Measurements from ENCODE around the gene RPS6KA1. TPM values are rescaled to one million over a fixed set of nuclear protein-coding genes. Genes with fewer than 3 reads are reported as not detected.

Gene RPS6KA1
- total RNA-seq, 2 experiments from 2014 or later: 170 to 175 TPM

DNA sequence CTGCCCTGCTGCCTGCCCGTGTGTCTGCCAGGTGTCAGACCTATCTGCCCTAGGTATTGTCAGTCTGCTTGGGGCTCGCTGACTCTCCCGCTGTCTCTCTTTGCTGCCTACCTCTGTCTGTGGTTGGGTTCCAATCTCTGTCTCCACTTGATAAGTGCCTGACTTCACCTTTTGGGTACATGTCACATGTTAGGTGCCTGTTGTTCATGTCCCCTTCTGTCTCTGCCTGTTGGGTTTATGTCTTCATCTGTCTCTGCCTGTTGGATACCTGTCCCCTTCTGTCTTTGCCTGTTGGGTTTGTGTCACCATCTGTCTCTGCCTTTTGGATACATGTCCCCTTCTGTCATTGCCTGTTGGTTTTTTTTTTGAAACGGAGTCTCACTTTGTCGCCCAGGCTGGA lies 14.6 kb downstream of the RPS6KA1 start:
- CTCF ChIA-PET: no interaction called here
- no peaks in the 10 kb centered on the region for H3K27me3 Mint-ChIP-seq
- no peaks in the 10 kb centered on the region for H3K9me3 Mint-ChIP-seq
- peak overlapping the region; percentile 12 for H3K4me3 Mint-ChIP-seq
- peaks cover 47% of the 10 kb centered on the region for H3K36me3 Mint-ChIP-seq (ENCODE audit: low read depth)
- POLR2A ChIA-PET: interaction anchor here (1.0 to 1.3 kb wide), 3 partner anchors 12 to 44 kb away, joined by 3 read pairs; partner anchors contain the start of gene RPS6KA1
- peak overlapping the region; percentile 96 for H3K27ac Mint-ChIP-seq
- peaks cover 93% of the 10 kb centered on the region for H3K4me1 Mint-ChIP-seq
- no peak for DNase-seq

DNA sequence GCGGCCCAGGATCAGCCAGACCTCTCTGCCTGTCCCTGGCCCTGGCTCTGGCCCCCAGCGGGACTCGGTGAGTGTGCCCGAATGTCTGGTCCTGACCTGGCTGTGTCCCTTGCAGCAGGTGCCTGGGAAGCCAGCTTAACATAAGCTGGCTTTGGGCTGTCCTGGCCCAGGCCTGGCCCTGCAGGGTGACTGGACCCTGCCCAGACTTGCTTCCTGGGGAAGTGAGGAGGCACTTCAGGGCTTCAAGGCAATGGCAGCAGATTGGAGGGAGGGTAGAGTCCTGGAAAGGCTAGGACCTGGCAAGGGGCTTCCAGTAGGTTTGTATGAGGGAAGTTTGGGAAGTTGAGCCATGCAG lies 16.4 kb downstream of the RPS6KA1 start:
- ChIA-PET POLR2A (interaction anchor here (1.0 to 6.5 kb wide), 4 partner anchors 10 to 319 kb away, joined by 4 to 38 read pairs (median 6); partner anchors contain the start of gene RPS6KA1), CTCF (interaction anchor here (1.0 to 4.0 kb wide), 3 partner anchors 8 to 46 kb away, joined by 3 to 29 read pairs (median 7); no protein-coding TSS in a partner anchor)
- DNase-seq: no peak
- Mint-ChIP-seq H3K9me3 (no peaks in the 10 kb centered on the region), H3K4me1 (peaks cover 78% of the 10 kb centered on the region), H3K36me3 (ENCODE audit: low read depth) (peaks cover 46% of the 10 kb centered on the region), H3K27ac (peak overlapping the region; percentile 89), H3K4me3 (peak overlapping the region; percentile 92), H3K27me3 (no peaks in the 10 kb centered on the region)

DNA sequence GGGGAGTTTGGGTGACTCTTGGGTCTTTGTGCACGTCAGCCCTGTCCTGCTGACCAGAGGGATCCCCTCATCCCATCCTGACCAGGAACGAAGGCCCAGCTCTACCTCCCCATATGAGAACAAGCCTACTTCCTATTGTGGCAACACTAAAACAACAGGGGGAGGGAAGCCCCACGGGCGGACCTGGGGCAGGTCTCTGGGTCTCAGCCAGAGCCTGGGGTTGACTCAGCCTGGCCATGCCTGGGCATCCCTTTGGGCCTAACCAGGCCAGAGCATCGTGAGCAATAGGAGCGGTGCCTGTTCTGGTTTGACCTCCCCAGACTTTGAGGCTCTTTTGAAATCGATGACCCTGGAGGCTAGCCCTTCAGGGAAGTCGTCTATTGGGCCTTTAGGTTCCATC lies 16.8 kb downstream of the RPS6KA1 start:
- Mint-ChIP-seq H3K27me3 (no peaks in the 10 kb centered on the region), H3K4me3 (peak overlapping the region; percentile 92), H3K36me3 (ENCODE audit: low read depth) (peaks cover 50% of the 10 kb centered on the region), H3K9me3 (no peaks in the 10 kb centered on the region), H3K4me1 (peaks cover 78% of the 10 kb centered on the region), H3K27ac (peak overlapping the region; percentile 89)
- POLR2A ChIA-PET: interaction anchor here (0.9 to 6.5 kb wide), 6 partner anchors 9 to 319 kb away, joined by 4 to 38 read pairs (median 6); partner anchors contain the start of gene RPS6KA1
- DNase-seq: no peak
- CTCF ChIA-PET: interaction anchor here (1.6 to 4.0 kb wide), 2 partner anchors 8 to 46 kb away, joined by 7 to 29 read pairs; no protein-coding TSS in a partner anchor

DNA sequence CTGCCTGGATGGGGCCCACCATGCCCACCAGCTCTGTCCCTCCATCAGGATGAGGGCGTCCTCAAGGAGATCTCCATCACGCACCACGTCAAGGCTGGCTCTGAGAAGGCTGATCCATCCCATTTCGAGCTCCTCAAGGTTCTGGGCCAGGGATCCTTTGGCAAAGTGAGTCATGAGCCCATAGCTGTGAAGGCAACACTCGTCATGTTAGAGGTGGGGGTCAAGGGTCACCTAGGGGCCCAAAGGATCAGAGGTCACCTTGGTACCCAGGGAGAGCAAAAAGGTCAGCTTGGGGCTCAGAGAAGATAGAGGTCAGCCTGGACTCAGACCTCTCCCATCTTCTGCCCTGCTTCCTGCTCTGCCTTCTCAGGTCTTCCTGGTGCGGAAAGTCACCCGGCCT lies 17.3 kb downstream of the RPS6KA1 start:
- DNase-seq: no peak
- Mint-ChIP-seq H3K36me3 (ENCODE audit: low read depth) (peaks cover 55% of the 10 kb centered on the region), H3K9me3 (no peaks in the 10 kb centered on the region), H3K4me3 (peak overlapping the region; percentile 92), H3K27me3 (no peaks in the 10 kb centered on the region), H3K27ac (peak overlapping the region; percentile 89), H3K4me1 (peaks cover 76% of the 10 kb centered on the region)
- POLR2A ChIA-PET: interaction anchor here (0.9 to 6.5 kb wide), 5 partner anchors 9 to 318 kb away, joined by 4 to 38 read pairs (median 7); partner anchors contain the start of gene RPS6KA1
- CTCF ChIA-PET: interaction anchor here (0.5 to 4.0 kb wide), 3 partner anchors 9 to 47 kb away, joined by 3 to 29 read pairs (median 7); no protein-coding TSS in a partner anchor

GRCh38 chr1:26548841-26549240 lies 19.3 kb downstream of the RPS6KA1 start:
- DNase-seq: no peak
- peaks cover 67% of the 10 kb centered on the region for H3K36me3 Mint-ChIP-seq (ENCODE audit: low read depth)
- H3K27ac Mint-ChIP-seq: no peak overlapping the region
- ChIA-PET CTCF (interaction anchor here (0.8 to 4.0 kb wide), 2 partner anchors 11 to 151 kb away, joined by 3 to 29 read pairs; no protein-coding TSS in a partner anchor), POLR2A (interaction anchor here (6.5 kb wide), 1 partner anchor 48 kb away, joined by 38 read pairs; no protein-coding TSS in a partner anchor)
- no peak overlapping the region for H3K4me3 Mint-ChIP-seq
- H3K27me3 Mint-ChIP-seq: no peaks in the 10 kb centered on the region
- no peaks in the 10 kb centered on the region for H3K9me3 Mint-ChIP-seq
- peaks cover 70% of the 10 kb centered on the region for H3K4me1 Mint-ChIP-seq

DNA sequence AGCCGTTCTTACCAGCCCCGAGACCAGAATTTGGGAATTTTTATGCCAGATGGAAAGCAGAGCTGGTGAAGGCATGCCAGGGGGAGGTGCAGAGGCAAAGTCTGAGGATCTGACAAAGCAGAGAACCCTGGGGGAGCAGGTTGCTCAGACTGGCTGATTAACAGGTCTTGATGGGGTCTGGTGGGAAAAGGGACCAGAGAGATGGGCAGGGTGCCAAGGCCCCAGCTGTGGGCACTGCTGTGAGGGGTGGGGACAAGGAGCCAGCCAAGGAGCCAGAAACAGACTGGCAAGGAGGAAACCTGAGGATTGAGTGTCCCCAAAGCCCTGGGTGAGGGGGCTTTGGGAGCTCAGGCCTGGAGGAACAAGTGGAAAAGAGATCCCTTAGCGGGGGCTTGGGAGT lies 21.4 kb downstream of the RPS6KA1 start:
- ChIA-PET POLR2A (interaction anchor here (1.0 to 6.5 kb wide), 4 partner anchors 9 to 50 kb away, joined by 3 to 38 read pairs (median 6); no protein-coding TSS in a partner anchor), CTCF (interaction anchor here (1.0 to 3.7 kb wide), 3 partner anchors 10 to 51 kb away, joined by 3 to 26 read pairs (median 9); no protein-coding TSS in a partner anchor)
- H3K36me3 Mint-ChIP-seq (ENCODE audit: low read depth): peaks cover 72% of the 10 kb centered on the region
- H3K4me1 Mint-ChIP-seq: peaks cover 65% of the 10 kb centered on the region
- no peaks in the 10 kb centered on the region for H3K9me3 Mint-ChIP-seq
- peak overlapping the region; percentile 49 for H3K27ac Mint-ChIP-seq
- H3K27me3 Mint-ChIP-seq: no peaks in the 10 kb centered on the region
- H3K4me3 Mint-ChIP-seq: no peak overlapping the region
- DNase-seq: no peak

- DNase-seq: no peak
- peaks cover 69% of the 10 kb centered on the region for H3K36me3 Mint-ChIP-seq (ENCODE audit: low read depth)
- ChIA-PET POLR2A (interaction anchor here (1.4 to 2.4 kb wide), 5 partner anchors 11 to 52 kb away, joined by 3 to 13 read pairs (median 3); no protein-coding TSS in a partner anchor), CTCF (interaction anchor here (0.7 to 3.7 kb wide), 4 partner anchors 11 to 133 kb away, joined by 4 to 26 read pairs (median 12); no protein-coding TSS in a partner anchor)
- H3K9me3 Mint-ChIP-seq: no peaks in the 10 kb centered on the region
- H3K27me3 Mint-ChIP-seq: no peaks in the 10 kb centered on the region
- H3K27ac Mint-ChIP-seq: peak overlapping the region; percentile 22
- H3K4me1 Mint-ChIP-seq: peaks cover 56% of the 10 kb centered on the region
- no peak overlapping the region for H3K4me3 Mint-ChIP-seq
Measured at GRCh38 chr1:26552720-26553119, 23.2 kb downstream of the RPS6KA1 start.

GRCh38 chr1:26553942-26554682 lies 24.6 kb downstream of the RPS6KA1 start:
- Mint-ChIP-seq H3K4me1 (peaks cover 47% of the 10 kb centered on the region), H3K4me3 (no peak overlapping the region), H3K27ac (peak overlapping the region; percentile 66), H3K27me3 (no peaks in the 10 kb centered on the region), H3K9me3 (no peaks in the 10 kb centered on the region), H3K36me3 (ENCODE audit: low read depth) (peaks cover 70% of the 10 kb centered on the region)
- peak; percentile 51 for DNase-seq
- POLR2A ChIA-PET: interaction anchor here (0.7 to 2.4 kb wide), 9 partner anchors 11 to 139 kb away, joined by 3 to 13 read pairs (median 3); partner anchors contain the start of gene HMGN2
- CTCF ChIA-PET: interaction anchor here (0.6 to 3.7 kb wide), 5 partner anchors 12 to 251 kb away, joined by 3 to 26 read pairs (median 9); no protein-coding TSS in a partner anchor

DNA sequence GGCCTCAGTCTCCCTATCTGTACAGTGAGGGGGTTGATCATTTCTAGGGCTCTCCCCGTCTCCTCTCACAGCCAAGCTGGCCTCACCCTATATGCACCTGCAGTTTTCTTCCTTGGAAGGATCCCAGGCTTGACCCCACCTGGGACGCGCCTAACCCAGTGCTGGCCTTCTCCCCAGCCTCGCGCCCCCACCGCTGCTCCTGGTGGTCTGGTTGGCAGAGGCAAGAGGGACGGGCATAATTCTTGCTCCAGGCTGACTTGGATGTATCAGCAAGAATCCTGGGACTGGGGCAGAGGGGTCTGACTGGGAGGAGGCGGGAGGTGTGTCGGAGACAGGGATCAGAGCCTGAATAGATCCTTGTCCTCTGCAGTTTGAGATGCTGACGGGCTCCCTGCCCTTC lies 25.2 kb downstream of the RPS6KA1 start:
- no peak overlapping the region for H3K4me3 Mint-ChIP-seq
- H3K36me3 Mint-ChIP-seq (ENCODE audit: low read depth): peaks cover 74% of the 10 kb centered on the region
- no peak overlapping the region for H3K27ac Mint-ChIP-seq
- peaks cover 47% of the 10 kb centered on the region for H3K4me1 Mint-ChIP-seq
- DNase-seq: no peak
- ChIA-PET POLR2A (interaction anchor here (1.4 to 1.8 kb wide), 3 partner anchors 9 to 55 kb away, joined by 4 to 7 read pairs (median 6); no protein-coding TSS in a partner anchor), CTCF (interaction anchor here (3.6 kb wide), 1 partner anchor 54 kb away, joined by 15 read pairs; no protein-coding TSS in a partner anchor)
- H3K9me3 Mint-ChIP-seq: no peaks in the 10 kb centered on the region
- H3K27me3 Mint-ChIP-seq: no peaks in the 10 kb centered on the region

GRCh38 chr1:26555550-26555981 lies 26.0 kb downstream of the RPS6KA1 start:
- CTCF ChIA-PET: interaction anchor here (0.9 to 3.6 kb wide), 3 partner anchors 18 to 55 kb away, joined by 3 to 15 read pairs (median 3); no protein-coding TSS in a partner anchor
- Mint-ChIP-seq H3K36me3 (ENCODE audit: low read depth) (peaks cover 80% of the 10 kb centered on the region), H3K4me3 (no peak overlapping the region), H3K27ac (no peak overlapping the region), H3K27me3 (no peaks in the 10 kb centered on the region), H3K4me1 (peaks cover 47% of the 10 kb centered on the region), H3K9me3 (no peaks in the 10 kb centered on the region)
- DNase-seq: no peak
- POLR2A ChIA-PET: interaction anchor here (1.1 to 1.8 kb wide), 7 partner anchors 10 to 56 kb away, joined by 3 to 7 read pairs (median 4); no protein-coding TSS in a partner anchor

- H3K9me3 Mint-ChIP-seq: no peaks in the 10 kb centered on the region
- H3K4me3 Mint-ChIP-seq: no peak overlapping the region
- DNase-seq: no peak
- ChIA-PET POLR2A (interaction anchor here (1.1 to 1.8 kb wide), 6 partner anchors 10 to 56 kb away, joined by 3 to 7 read pairs (median 4); no protein-coding TSS in a partner anchor), CTCF (interaction anchor here (0.9 to 1.1 kb wide), 2 partner anchors 18 to 56 kb away, joined by 3 read pairs; no protein-coding TSS in a partner anchor)
- no peaks in the 10 kb centered on the region for H3K27me3 Mint-ChIP-seq
- H3K27ac Mint-ChIP-seq: peak overlapping the region; percentile 55
- H3K36me3 Mint-ChIP-seq (ENCODE audit: low read depth): peaks cover 81% of the 10 kb centered on the region
- H3K4me1 Mint-ChIP-seq: peaks cover 43% of the 10 kb centered on the region
Measured at GRCh38 chr1:26556111-26556510, 26.6 kb downstream of the RPS6KA1 start.

DNA sequence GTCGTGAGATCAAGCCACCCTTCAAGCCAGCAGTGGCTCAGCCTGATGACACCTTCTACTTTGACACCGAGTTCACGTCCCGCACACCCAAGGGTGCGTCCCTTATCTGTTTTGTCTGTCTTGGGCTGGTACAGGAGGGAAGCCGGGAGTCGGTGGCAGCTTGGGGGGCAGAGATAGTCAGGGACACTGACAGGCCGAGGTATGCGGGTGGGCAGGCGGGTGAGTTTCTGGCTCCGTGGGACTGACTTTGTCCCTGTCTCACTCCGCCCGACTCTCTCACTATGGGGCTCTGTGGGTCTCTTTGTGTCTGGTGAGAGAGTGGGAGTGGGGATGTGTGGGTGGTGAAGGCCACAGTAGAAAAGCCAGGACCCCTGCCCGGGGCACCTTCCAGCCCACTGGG lies 27.4 kb downstream of the RPS6KA1 start:
- Mint-ChIP-seq H3K4me1 (peaks cover 38% of the 10 kb centered on the region), H3K9me3 (no peaks in the 10 kb centered on the region), H3K36me3 (ENCODE audit: low read depth) (peaks cover 81% of the 10 kb centered on the region), H3K27ac (no peak overlapping the region), H3K4me3 (no peak overlapping the region), H3K27me3 (no peaks in the 10 kb centered on the region)
- CTCF ChIA-PET: interaction anchor here (1.1 kb wide), 1 partner anchor 56 kb away, joined by 3 read pairs; no protein-coding TSS in a partner anchor
- DNase-seq: no peak
- POLR2A ChIA-PET: interaction anchor here (1.1 to 1.2 kb wide), 2 partner anchors 13 to 56 kb away, joined by 3 read pairs; no protein-coding TSS in a partner anchor

Data from activated CD4-positive, alpha-beta memory T cell treated with anti-CD3 and anti-CD28 coated beads, Interleukin-2, amount 10 ng/mL, durations not matched to agents 7 days and 5 days (primary cell).